GM18909 (cell line): ENCODE measurements around the gene CSTPP1.

Experiments
- ATAC-seq: cut with Tn5 transposase; IDR thresholded peaks from one replicate; pipeline ENCODE4 v1.9.1; 2021; ENCODE audit warnings: mild to moderate bottlenecking; ENCODE audit not compliant: unreplicated experiment, poor library complexity

The CSTPP1 gene

DNA sequence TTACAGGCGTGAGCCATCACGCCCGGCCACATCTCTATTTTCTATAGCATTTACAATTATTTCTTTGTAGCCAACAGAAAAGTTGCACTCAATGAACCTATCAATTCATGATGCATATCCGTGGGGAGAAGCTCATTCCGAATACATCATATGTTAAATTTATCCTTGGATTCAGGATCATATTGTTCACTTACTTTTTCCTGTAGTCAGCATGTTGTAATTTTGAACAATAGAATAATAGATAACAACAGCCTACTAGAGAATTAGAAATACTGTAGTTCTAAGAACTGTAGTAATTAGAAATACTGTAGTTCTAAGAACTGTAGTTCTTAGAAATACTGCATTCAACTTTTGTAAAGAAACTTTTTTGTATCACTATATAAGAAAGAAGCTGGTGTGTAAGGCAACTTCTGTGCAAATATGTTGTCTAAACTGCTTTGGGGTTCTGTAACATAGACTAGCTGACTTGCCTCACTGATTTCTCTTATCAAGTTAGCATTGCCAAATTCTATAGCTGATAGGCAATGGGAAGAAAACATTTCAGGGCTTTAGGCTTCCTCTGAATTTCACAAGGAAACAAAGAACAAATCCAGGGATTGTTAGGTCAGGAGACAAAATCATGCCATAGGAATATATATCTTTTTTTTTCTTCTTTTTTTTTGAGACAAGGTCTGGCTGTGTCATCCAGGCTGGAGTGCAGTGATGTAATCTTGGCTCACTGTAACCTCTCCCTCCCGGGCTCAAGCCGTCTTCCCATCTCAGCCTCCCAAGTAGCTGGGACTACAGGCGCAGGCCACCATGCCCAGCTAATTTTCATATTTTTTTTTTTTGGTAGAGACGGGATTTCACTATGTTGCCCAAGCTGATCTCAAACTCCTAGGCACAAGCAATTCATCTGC is 91.9 kb downstream of the CSTPP1 start:
- ATAC-seq, result no peak

DNA sequence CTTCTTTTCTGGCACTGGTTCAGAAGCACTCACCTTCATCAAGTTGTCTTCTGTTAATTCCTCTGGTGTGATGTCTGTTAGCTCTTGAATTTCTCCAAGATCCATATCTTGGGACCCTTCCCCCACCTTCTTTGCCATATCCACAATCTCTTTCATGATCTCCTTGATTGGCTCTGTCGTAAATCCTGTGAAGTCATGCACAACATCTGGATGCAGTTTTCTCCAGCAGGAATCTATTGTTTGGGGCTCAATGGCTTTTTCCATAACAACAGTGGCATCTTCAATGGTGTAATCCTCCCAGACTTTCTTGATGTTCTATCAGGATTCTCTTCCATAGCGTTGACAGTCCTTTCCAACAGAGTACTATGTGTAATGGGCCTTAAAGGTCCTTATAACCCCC is 96.9 kb downstream of the CSTPP1 start:
- no peak for ATAC-seq

DNA sequence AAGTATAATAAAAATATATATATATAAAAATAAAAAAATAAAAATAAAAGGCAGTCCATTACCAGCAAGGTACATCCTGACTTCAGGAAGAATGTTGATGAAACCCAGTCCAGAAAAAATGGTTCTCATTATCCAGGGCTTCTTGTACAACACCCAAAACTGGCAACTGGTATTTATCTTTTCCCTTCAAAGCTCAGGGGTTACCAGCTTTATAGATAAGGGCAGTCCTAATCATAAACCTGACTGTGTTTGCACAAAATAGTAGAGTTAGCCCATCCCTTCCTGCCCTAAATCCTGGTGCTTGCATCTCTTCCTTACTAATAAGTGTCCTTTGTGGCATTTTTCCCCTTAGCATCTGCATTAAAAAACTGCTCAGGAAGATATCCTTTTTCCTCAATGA is 97.5 kb downstream of the CSTPP1 start:
- no peak for ATAC-seq

- ATAC-seq, result no peak
These were observed 98.5 kb downstream of the CSTPP1 start for GRCh38 chr11:47035108-47035507.

DNA sequence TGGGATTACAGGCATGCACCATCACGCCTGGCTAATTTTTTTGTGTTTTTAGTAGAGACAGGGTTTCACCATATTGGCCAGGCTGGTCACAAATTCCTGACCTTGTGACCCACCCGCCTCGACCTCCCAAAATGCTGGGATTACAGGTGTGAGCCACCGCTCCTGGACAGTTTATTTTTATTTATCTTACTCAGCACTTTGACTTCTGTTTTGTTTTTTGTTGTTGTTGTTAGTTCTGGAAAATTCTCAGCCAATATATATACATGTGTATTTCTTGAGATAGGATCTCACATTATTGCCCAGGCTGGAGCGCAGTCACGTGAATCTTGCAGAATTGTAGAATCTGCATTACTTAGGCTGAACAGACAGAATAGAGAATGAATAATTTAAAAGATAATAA is 107.6 kb downstream of the CSTPP1 start:
- ATAC-seq, result no peak

DNA sequence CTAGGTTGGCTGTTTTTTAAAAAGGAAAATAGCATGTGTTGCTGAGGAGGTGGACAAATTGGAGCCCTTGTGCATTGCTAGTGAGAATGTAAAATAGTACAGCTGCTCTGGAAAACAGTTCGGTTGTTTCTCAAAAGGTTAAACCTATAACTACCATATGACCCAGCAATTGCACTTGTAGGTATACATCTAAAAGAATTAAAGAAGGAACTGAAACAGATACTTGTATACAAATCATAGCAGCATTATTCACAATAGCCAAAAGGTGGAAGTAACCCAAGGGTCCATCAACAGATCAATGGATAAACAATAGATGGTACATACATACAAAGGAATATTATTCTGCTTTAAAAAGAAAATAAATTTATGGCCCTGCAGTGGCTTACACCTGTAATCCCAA is 111.4 kb downstream of the CSTPP1 start:
- ATAC-seq, result no peak

DNA sequence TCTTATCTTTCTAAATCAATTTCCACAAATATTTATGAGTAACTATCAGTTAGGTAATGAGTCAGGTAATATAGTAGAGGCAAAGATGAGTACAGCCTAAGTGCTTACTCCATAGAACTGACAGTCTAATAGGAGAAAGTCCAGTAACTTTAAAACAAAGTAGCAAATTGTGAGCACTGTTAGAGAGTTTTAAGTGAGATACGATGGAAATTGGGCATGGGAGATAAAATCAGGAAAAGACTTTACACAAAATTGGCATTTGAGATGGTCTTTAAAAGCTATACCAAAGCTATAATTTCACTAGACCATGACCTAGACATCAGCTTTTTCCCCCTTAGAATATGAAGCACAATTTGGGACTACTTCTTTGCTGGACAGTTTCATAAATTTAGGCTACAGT is 113.7 kb downstream of the CSTPP1 start:
- no peak for ATAC-seq

DNA sequence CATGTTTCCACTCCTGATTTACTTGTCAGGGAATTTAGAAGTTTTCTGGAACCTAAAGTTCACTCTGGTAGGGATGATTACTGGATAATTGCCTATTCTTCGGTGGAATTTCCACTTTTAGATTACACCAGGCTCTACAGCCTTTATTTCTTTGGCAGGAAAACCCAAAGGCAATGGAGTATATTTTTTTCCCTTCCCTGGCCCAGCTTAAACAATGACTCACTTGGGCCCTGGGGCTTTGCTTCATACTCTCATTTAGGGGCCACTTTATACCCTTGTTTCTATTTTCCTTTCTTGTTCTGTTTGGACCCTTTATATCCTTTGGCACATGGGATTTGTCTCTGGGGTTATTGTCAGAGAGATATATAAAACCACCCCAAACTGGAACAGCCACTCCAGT is 114.7 kb downstream of the CSTPP1 start:
- no peak for ATAC-seq

DNA sequence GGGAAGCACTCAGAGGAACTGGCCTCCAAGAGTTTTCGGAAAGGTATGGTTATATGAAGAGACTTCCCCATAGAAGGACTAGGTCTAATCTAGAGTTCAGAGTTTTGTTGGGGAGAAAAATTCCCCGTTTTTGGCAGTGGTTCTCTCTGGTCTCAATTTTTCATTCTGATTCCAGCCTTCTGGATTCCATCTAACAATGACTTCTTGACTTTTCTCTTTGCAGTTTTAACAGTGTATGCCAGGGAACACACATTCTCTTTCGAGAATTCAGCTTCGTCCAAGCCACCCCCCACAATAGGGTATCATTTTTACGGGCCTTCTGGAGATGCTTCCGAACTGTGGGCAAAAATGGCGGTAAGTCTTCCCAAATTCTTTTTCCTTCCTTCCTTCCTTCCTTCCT is 115.6 kb downstream of the CSTPP1 start:
- ATAC-seq, result no peak

- ATAC-seq, result no peak
These were observed 116.0 kb downstream of the CSTPP1 start for GRCh38 chr11:47052576-47052975.

- ATAC-seq, result no peak
These were observed 119.0 kb downstream of the CSTPP1 start for GRCh38 chr11:47055534-47055933.

- ATAC-seq, result no peak
These were observed 119.8 kb downstream of the CSTPP1 start for GRCh38 chr11:47056261-47056915.

GRCh38 chr11:47057365-47057764 is 120.8 kb downstream of the CSTPP1 start:
- no peak for ATAC-seq

DNA sequence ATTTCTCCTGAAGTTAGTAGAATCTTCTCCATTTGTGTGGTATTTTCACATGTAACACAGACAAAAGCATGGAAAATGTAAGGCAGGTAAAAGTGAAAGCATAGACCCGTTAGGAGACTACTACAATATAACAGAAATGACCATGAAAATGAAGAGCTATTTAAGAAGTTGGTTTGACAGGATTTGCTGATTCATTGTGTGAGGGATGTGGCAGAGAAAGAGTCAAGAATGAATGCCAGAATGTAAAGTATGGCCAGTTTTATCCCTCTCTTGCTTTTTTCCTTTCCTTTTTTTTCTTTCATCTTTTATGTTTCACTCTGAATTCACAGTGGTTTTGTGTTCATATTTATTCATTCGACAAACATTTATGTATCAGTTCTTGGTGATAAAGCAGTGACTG is 124.2 kb downstream of the CSTPP1 start:
- ATAC-seq, result no peak

DNA sequence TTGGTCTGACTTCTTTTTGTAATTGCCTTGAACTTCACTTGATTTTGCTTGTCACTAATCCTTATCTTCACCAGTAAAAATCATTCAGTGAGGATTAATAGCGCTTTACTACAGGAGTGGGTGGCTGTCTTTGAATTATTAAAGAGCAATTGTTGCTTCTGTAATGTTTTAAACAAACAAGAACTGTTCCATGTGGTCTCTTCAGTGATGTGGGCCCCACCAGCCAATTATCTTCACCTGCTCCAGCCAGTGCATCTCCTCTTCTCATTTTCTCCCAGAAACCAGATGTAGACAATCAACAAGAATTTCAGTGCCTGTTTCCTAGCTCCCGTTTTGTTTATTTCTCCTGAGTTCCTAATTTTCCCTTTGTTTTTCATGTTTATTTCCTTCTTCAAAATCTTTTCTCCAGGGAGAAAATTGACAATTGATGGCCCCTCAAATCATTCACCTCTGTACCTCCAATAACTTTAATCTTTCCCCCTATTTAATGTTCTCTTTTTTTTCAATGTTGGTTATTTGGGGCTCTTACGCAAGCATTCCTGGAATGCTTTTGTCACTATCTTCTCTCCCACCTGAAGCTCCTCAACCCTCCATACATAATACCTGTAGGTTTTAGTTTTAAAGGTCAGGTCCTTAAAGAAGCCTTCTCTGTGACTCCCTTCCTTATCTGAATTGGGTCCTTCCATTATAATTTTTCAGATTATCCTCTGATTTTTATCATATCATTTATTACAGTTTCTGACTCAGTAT is 125.0 kb downstream of the CSTPP1 start:
- ATAC-seq, result no peak

DNA sequence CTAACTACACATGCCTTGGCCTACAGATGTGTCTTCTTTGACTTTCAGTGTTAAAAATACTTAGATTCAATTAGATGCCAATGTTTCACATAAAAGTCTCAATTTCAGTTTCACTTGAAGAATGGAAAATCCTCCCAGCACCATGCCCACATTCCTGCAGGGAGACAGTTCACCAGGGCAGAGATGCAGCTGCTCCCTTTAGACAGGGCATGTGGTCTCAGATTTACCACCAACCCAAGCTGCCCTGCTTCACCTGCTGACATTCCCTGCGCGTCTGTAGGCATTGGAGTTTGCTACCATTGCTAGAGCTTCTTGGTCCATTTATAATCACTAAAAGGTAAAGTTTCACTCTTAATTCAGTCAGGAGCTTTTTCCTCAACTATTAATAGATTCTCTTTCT is 126.2 kb downstream of the CSTPP1 start:
- no peak for ATAC-seq

DNA sequence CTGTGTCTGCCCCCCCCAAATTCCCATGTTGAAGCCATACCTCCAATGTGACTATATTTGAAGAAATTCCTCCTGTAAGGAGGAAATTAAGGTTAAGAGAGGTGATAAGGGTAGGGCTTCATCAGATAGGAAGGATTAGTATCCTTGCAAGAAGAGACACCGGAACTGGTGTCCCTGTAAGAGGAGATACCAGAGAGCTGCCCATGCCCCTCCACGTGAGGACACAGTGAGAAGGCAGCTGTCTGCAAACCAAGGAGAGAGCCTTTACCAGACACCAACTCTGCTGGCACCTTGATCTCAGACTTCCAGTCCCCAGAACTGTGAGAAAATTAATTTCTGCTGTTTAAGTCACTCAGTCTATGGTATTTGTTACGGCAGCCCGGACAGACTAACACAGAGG is 130.8 kb downstream of the CSTPP1 start:
- no peak for ATAC-seq

DNA sequence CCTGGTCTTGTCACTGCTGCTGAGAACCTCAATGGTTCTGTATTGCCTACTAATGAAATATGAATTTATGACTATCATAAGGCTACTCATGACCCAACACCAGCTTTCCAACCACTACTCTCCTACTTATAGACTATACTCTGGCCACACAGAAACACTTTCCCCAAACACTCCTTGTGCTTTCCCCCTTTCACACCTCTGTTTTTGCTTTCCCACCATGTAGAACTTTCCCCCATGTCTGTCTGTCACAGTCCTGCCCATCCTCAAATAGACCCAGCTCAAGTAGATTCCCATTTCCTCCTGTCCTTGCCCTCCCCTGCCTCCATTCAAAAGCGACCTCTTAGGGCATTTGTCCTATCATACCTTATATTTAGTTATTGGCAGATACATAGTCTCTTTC is 134.2 kb downstream of the CSTPP1 start:
- ATAC-seq, result no peak

DNA sequence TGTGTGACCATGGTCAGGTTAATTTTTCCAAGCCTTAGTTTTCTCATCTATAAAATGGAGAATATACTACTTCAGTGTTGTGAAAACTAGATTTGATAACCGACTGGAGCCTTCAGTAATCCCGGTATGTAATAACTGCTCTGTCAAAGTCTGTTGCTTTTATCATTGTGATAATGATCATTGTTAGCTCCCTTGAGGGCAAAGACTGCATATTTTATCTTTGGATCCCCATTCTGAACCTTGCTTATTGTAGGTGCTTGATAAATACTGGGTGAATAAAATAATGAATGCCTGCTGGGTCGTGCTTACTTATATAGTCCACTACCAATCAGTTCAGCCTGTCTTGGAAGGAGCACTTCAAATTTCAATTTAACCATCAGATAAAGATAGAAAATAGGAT is 134.8 kb downstream of the CSTPP1 start:
- ATAC-seq, result no peak

- no peak for ATAC-seq
These were observed 135.3 kb downstream of the CSTPP1 start for GRCh38 chr11:47071791-47072261.
